OCI-LY3 (cell line): Measurements from ENCODE around the gene CCDC68.

ENCODE experiments used
- EZH2phosphoT487 ChIP-seq: fragments of 200-600 bp; shearing (Covaris generic); IDR thresholded peaks from 2 replicates; pipeline ENCODE4 v1.6.1; 2018; ENCODE audit warnings: antibody characterized with exemption, mixed run types, low read depth
- TF ChIP-seq, protein P1 (sequence below): fragments of 200-600, 300-600 bp; sonication (generic); IDR thresholded peaks from 2 replicates; pipeline ENCODE4 v1.5.1; 2014; ENCODE audit warnings: antibody characterized with exemption, low read length, low read depth

DNA sequence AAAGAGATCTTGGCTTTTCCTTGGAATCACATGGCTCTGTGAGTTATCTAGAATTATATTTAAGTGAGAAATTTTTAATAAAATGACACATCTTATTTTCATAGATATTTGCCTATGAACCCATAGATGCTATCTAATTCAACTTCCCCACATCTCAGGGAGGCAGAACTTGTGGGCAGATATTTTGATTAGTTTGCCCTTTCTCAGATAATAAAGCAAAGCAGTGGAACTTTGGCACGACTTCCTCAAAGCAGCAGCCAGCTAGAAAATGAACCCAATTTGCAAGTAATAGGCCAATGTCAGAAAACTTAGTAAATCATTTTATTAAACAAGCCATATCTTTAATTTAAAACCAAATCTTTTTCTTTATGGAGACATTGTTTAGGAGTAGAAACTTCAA, 98.3 kb downstream of the CCDC68 start:
- TF ChIP-seq, protein P1, sequence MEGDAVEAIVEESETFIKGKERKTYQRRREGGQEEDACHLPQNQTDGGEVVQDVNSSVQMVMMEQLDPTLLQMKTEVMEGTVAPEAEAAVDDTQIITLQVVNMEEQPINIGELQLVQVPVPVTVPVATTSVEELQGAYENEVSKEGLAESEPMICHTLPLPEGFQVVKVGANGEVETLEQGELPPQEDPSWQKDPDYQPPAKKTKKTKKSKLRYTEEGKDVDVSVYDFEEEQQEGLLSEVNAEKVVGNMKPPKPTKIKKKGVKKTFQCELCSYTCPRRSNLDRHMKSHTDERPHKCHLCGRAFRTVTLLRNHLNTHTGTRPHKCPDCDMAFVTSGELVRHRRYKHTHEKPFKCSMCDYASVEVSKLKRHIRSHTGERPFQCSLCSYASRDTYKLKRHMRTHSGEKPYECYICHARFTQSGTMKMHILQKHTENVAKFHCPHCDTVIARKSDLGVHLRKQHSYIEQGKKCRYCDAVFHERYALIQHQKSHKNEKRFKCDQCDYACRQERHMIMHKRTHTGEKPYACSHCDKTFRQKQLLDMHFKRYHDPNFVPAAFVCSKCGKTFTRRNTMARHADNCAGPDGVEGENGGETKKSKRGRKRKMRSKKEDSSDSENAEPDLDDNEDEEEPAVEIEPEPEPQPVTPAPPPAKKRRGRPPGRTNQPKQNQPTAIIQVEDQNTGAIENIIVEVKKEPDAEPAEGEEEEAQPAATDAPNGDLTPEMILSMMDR = no peak
- no peak for TF ChIP-seq EZH2phosphoT487
